ENCODE data around the gene SARS1. TPM values are rescaled to one million over a fixed set of nuclear protein-coding genes. Genes with fewer than 3 reads are reported as not detected.

The SARS1 gene
- polyA plus RNA-seq, 1 of the 3 experiments (the other 2 are of a cell fraction), result 98.3 TPM

DNA sequence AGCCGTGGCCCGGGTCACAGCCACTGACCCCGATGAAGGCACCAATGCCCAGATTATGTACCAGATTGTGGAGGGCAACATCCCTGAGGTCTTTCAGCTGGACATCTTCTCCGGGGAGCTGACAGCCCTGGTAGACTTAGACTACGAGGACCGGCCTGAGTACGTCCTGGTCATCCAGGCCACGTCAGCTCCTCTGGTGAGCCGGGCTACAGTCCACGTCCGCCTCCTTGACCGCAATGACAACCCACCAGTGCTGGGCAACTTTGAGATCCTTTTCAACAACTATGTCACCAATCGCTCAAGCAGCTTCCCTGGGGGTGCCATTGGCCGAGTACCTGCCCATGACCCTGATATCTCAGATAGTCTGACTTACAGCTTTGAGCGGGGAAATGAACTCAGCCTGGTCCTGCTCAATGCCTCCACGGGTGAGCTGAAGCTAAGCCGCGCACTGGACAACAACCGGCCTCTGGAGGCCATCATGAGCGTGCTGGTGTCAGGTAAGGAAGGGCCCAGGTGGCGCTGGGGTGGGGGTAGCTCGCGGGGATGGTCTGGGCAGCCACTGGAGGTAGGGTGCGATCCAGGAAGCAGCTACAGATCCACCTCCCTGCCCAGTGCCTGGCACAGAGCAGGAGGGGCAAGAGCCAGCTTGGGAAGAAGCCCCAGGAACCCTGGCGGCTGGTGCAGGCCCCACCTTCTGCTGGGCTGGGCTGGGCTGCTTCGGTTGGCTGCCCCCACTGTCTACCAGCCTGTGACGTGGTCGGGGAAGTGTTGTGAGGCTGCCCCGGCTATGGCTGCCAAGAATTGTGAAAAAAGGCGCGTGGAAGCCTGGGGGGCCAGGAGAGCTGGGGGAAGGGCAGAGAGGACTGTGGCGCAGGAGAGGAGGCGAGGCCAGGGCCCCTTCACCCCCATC, 39.4 kb downstream of the SARS1 start:
- Histone ChIP-seq H3K4me1 (ENCODE audit: control insufficient read depth in 1 of 2, insufficient read depth in 2 of 2, low read depth in 1 of 2, low read length in 1 of 2) (peaks cover 0 to 54% of the 10 kb centered on the region in 2 experiments; a peak in 1 of 4 replicates), H3K4me2 (no peak overlapping the region), H3K27ac (ENCODE audit: low read depth in 2 of 2, low read length in 1 of 2) (peak overlapping the region in 1 of 2 experiments; percentile 97; a peak in 2 of 4 replicates), H3K79me2 (ENCODE audit: insufficient read depth) (no peaks in the 10 kb centered on the region), H3K9me2 (no peaks in the 10 kb centered on the region), H3K4me3 (ENCODE audit: low read depth in 2 of 2, low read length in 1 of 2) (peak overlapping the region in 1 of 2 experiments; percentile 21; a peak in 1 of 4 replicates), H3K27me3 (ENCODE audit: insufficient read depth) (no peaks in the 10 kb centered on the region), H4K20me1 (ENCODE audit: insufficient read depth) (no peaks in the 10 kb centered on the region), H3K36me3 (replicated peaks in 1 of 2; ENCODE audit: control insufficient read depth in 1 of 2, insufficient read depth in 2 of 2, low read length in 1 of 2) (no peaks in the 10 kb centered on the region), H2AFZ (ENCODE audit: low read depth) (peak overlapping the region; percentile 53; the same call in 1 of the 2 replicates), H3K9me3 (no peaks in the 10 kb centered on the region), H3K9ac (no peak overlapping the region), H3F3A (replicated peaks; ENCODE audit: insufficient read depth) (no peaks in the 10 kb centered on the region)
- 90% methylated on average over 29 of the region's 33 CpGs for WGBS (ENCODE audit: low lambda C conversion rate)
- DNase-seq, result peak; percentile 89
- TF ChIP-seq FOXJ3 (CRISPR knock-in tag; IDR thresholded peaks at IDR 0.05), result no peak
- TF ChIP-seq SIN3A (IDR thresholded peaks at IDR 0.05; ENCODE audit: borderline replicate concordance, low read depth, low read length), result no peak
- TF ChIP-seq ELF1 (IDR thresholded peaks at IDR 0.05), result no peak
- TF ChIP-seq TCF12 (IDR thresholded peaks at IDR 0.05), result no peak
- TF ChIP-seq RCOR1 (IDR thresholded peaks at IDR 0.05; ENCODE audit: low read length), result no peak
- TF ChIP-seq REST (IDR thresholded peaks at IDR 0.05; ENCODE audit: low read depth, low read length), result no peak
- TF ChIP-seq YY1 (IDR thresholded peaks at IDR 0.05; ENCODE audit: low read depth), result no peak
- no peak for TF ChIP-seq FOSL2 (IDR thresholded peaks at IDR 0.05; ENCODE audit: borderline replicate concordance, low read depth)
- no peak for TF ChIP-seq GABPA (IDR thresholded peaks at IDR 0.05; ENCODE audit: low read depth)
- TF ChIP-seq GATA2 (CRISPR knock-in tag; IDR thresholded peaks at IDR 0.05), result no peak
- no peak for TF ChIP-seq NFIC (IDR thresholded peaks at IDR 0.05; ENCODE audit: borderline replicate concordance)
- TF ChIP-seq USF2 (IDR thresholded peaks at IDR 0.05; ENCODE audit: borderline replicate concordance, low read depth, low read length), result no peak
- TF ChIP-seq RFX5 (IDR thresholded peaks at IDR 0.05; ENCODE audit: low read length), result no peak
- ChIA-PET CTCF (interaction anchor here (1.1 to 5.2 kb wide), 12 partner anchors 10 to 279 kb away, joined by 3 to 39 read pairs (median 8); partner anchors contain the start of genes PSRC1 and SORT1), POLR2A (interaction anchor here (0.7 to 2.7 kb wide), 5 partner anchors 14 to 153 kb away, joined by 3 to 11 read pairs (median 5); partner anchors contain the start of genes PSRC1 and SARS1)
